Activated B cell treated with CpG ODN at 0.5 μM for 24 hours (primary cell): ENCODE data around the gene DPEP1. TPM values are rescaled to one million over a fixed set of nuclear protein-coding genes. Genes with fewer than 3 reads are reported as not detected.

Source experiments
- ATAC-seq: fragments of 200-7000 bp; cut with Tn5 transposase; one replicate; pipeline ENCODE4 v1.10.0; 2021; ENCODE audit warnings: low read depth, mild to moderate bottlenecking, moderate library complexity
- CTCF ChIA-PET: fragments of 350-600 bp; sonication (Branson Sonifier 250); formaldehyde crosslinking; loops from one replicate; lab custom pipeline; 2021; ENCODE audit warnings: antibody characterized with exemption; lab: Charles Lee
- POLR2A ChIA-PET: fragments of 350-600 bp; sonication (Branson Sonifier 250); formaldehyde crosslinking; loops from one replicate; lab custom pipeline; 2021; ENCODE audit warnings: antibody characterized with exemption; lab: Charles Lee
- DNase-seq: peaks from one replicate; pipeline ENCODE4 v3.0.0; 2022
- H3K27ac Mint-ChIP-seq: one replicate; pipeline ENCODE4 v1.8.0; 2020; ENCODE audit warnings: mixed read lengths
- H3K27me3 Mint-ChIP-seq: one replicate; pipeline ENCODE4 v1.8.0; 2021; ENCODE audit warnings: mixed read lengths
- H3K36me3 Mint-ChIP-seq: one replicate; pipeline ENCODE4 v1.8.0; 2021; ENCODE audit warnings: low read depth, mixed read lengths
- H3K4me1 Mint-ChIP-seq: one replicate; pipeline ENCODE4 v1.8.0; 2021; ENCODE audit warnings: mixed read lengths
- H3K4me3 Mint-ChIP-seq: one replicate; pipeline ENCODE4 v1.8.0; 2020; ENCODE audit warnings: mild to moderate bottlenecking, mixed read lengths
- H3K9me3 Mint-ChIP-seq: one replicate; pipeline ENCODE4 v1.8.0; 2020; ENCODE audit warnings: mixed read lengths
- CTCF ChIP-seq: fragments of 200-600 bp; IDR thresholded peaks from one replicate; pipeline ENCODE4 v1.8.0; 2022; ENCODE audit warnings: antibody characterized with exemption, mild to moderate bottlenecking
- intact Hi-C: fragments of 100-400 bp; cut with micrococcal nuclease; formaldehyde crosslinking; loops from one replicate; pipeline ENCODE4 v1.15.1; 2024
- total RNA-seq: library from RNA; stranded (reverse); gene quantifications from 2 replicates; pipeline ENCODE4 v1.2.3, GENCODE V29; 2022

The DPEP1 gene
- total RNA-seq, 1 donor from 2014 or later, result not detected

- no peaks in the 10 kb centered on the region for H3K36me3 Mint-ChIP-seq
- CTCF ChIA-PET, result no interaction called here
These were observed 41.4 kb upstream of the DPEP1 start for GRCh38 chr16:89572073-89572484.

GRCh38 chr16:89572485-89573205 is 40.8 kb upstream of the DPEP1 start:
- Mint-ChIP-seq H3K4me3 (no peak overlapping the region), H3K27ac (no peak overlapping the region), H3K27me3 (peaks cover 10% of the 10 kb centered on the region), H3K9me3 (no peaks in the 10 kb centered on the region), H3K4me1 (peaks cover 22% of the 10 kb centered on the region), H3K36me3 (no peaks in the 10 kb centered on the region)
- intact Hi-C loops, result no loop called here
- CTCF ChIA-PET, result no interaction called here
- no peak for DNase-seq
- no peak for ATAC-seq
- no peak for TF ChIP-seq CTCF
- POLR2A ChIA-PET, result no interaction called here

More at GRCh38 chr16:89572073-89572484, 41.4 kb upstream of the DPEP1 start:
- Mint-ChIP-seq H3K27me3 (peaks cover 10% of the 10 kb centered on the region), H3K9me3 (no peaks in the 10 kb centered on the region), H3K4me3 (peak overlapping the region; percentile 28), H3K27ac (peak overlapping the region; percentile 63), H3K4me1 (peaks cover 22% of the 10 kb centered on the region)
- DNase-seq (no peak), ATAC-seq (peak; percentile 20)
- POLR2A ChIA-PET, result no interaction called here
- TF ChIP-seq CTCF, result no peak
- intact Hi-C loops, result no loop called here

GRCh38 chr16:89573826-89574680 is 39.4 kb upstream of the DPEP1 start:
- ChIA-PET CTCF (no interaction called here), POLR2A (no interaction called here)
- no peaks in the 10 kb centered on the region for H3K36me3 Mint-ChIP-seq
- no peaks in the 10 kb centered on the region for H3K9me3 Mint-ChIP-seq
- H3K27me3 Mint-ChIP-seq, result peaks cover 10% of the 10 kb centered on the region
- TF ChIP-seq CTCF, result no peak
- H3K27ac Mint-ChIP-seq, result no peak overlapping the region
- H3K4me3 Mint-ChIP-seq, result peak overlapping the region; percentile 35
- H3K4me1 Mint-ChIP-seq, result peaks cover 22% of the 10 kb centered on the region
- DNase-seq (no peak), ATAC-seq (no peak)
- intact Hi-C loops, result loop anchor here (2.0 kb wide), 2 partner anchors 67 to 287 kb away; no protein-coding TSS in a partner anchor

GRCh38 chr16:89574681-89575246 is 38.7 kb upstream of the DPEP1 start:
- Mint-ChIP-seq H3K27ac (no peak overlapping the region), H3K36me3 (no peaks in the 10 kb centered on the region), H3K9me3 (no peaks in the 10 kb centered on the region), H3K4me1 (peaks cover 22% of the 10 kb centered on the region), H3K27me3 (peaks cover 10% of the 10 kb centered on the region), H3K4me3 (peak overlapping the region; percentile 74)
- TF ChIP-seq CTCF, result no peak
- peak; percentile 49 for DNase-seq
- intact Hi-C loops, result loop anchor here (2.0 kb wide), 2 partner anchors 66 to 286 kb away; no protein-coding TSS in a partner anchor
- ChIA-PET POLR2A (interaction anchor here (0.7 to 1.1 kb wide), 2 partner anchors 87 to 253 kb away, joined by 3 read pairs; partner anchors contain the start of gene SPIRE2), CTCF (interaction anchor here (1.6 kb wide), 1 partner anchor 9 kb away, joined by 3 read pairs; no protein-coding TSS in a partner anchor)
- ATAC-seq, result peak; percentile 57
